Anterior cingulate cortex (tissue), 58 donors: ENCODE results near the gene CTIF.

Experiments
- DNase-seq, 58 donors: peaks; one replicate each; lab custom pipeline; 2025; lab: John Stamatoyannopoulos, UW

The CTIF gene

GRCh38 chr18:48847807-48848486, 309.1 kb downstream of the CTIF start:
- peak in 1 of 58 donors; percentile 10 for DNase-seq

- no peak for DNase-seq
These were observed 309.9 kb downstream of the CTIF start for GRCh38 chr18:48848641-48849143.

- peak in 1 of 58 donors; percentile 21 for DNase-seq
These were observed 312.2 kb downstream of the CTIF start for GRCh38 chr18:48850822-48851598.

- DNase-seq = peak in 35 of 58 donors; percentile 13 to 72 (median 36)
These were observed 312.7 kb downstream of the CTIF start for GRCh38 chr18:48851599-48851960.

GRCh38 chr18:48852292-48852691, 313.5 kb downstream of the CTIF start:
- DNase-seq = no peak

GRCh38 chr18:48852794-48853193, 314.0 kb downstream of the CTIF start:
- no peak for DNase-seq

- DNase-seq = peak in 1 of 58 donors; percentile 25
These were observed 314.8 kb downstream of the CTIF start for GRCh38 chr18:48853588-48853987.

- no peak for DNase-seq
These were observed 315.9 kb downstream of the CTIF start for GRCh38 chr18:48854780-48855179.

- DNase-seq = peak in 1 of 58 donors; percentile 20
These were observed 316.9 kb downstream of the CTIF start for GRCh38 chr18:48855422-48856377.

- DNase-seq = no peak
These were observed 318.3 kb downstream of the CTIF start for GRCh38 chr18:48857023-48857694.

- no peak for DNase-seq
These were observed 319.8 kb downstream of the CTIF start for GRCh38 chr18:48858676-48859075.

- peak in 54 of 58 donors; percentile 34 to 92 (median 81) for DNase-seq
These were observed 320.8 kb downstream of the CTIF start for GRCh38 chr18:48859311-48860268.

- peak in 5 of 58 donors; percentile 22 to 64 (median 52) for DNase-seq
These were observed 321.7 kb downstream of the CTIF start for GRCh38 chr18:48860269-48861180.

- DNase-seq = no peak
These were observed 322.4 kb downstream of the CTIF start for GRCh38 chr18:48861181-48861708.

- peak in 24 of 58 donors; percentile 11 to 58 (median 26) for DNase-seq
These were observed 323.3 kb downstream of the CTIF start for GRCh38 chr18:48862132-48862531.

- peak in 3 of 58 donors; percentile 8 to 18 (median 15) for DNase-seq
These were observed 323.9 kb downstream of the CTIF start for GRCh38 chr18:48862678-48863270.
